ENCODE measurements around the gene KAZN. TPM values are rescaled to one million over a fixed set of nuclear protein-coding genes. Genes with fewer than 3 reads are reported as not detected.

Gene KAZN
- total and polyA plus RNA-seq, 2 donors from 2014 or later = 17.4 to 60.8 TPM

DNA sequence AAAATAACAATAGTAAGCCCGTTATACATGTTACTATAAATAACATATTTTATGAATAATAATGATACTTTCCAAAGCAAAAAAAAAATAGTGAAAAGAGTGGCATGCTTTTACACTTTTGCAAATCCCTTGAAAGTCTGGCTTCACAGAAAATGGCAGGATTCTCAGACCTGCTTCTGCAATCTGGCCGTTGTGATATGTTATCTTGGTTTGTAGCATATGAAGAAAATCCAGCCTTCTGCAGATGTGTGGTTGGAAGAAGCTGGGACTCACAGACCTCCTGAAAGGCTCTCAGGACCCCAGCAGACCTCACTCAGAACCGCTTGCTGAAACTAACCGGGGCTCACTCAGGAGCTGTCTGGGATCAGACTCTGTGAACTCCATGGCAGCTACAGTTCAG, 299.1 kb downstream of the KAZN start:
- Histone ChIP-seq H3K27ac (ENCODE audit: low read depth in 2 of 2, low read length in 2 of 2) (no peak overlapping the region), H3K36me3 (ENCODE audit: control insufficient read depth in 2 of 3, insufficient read depth in 3 of 3, low read length in 3 of 3) (no peaks in the 10 kb centered on the region), H3K4me1 (ENCODE audit: control insufficient read depth in 2 of 3, insufficient read depth in 2 of 3, low read depth in 1 of 3, low read length in 3 of 3) (peaks cover 0 to 8% (median 0%) of the 10 kb centered on the region in 3 donors), H3K27me3 (ENCODE audit: control insufficient read depth, insufficient read depth, low read length) (no peaks in the 10 kb centered on the region), H3K9me3 (ENCODE audit: control insufficient read depth in 2 of 3, insufficient read depth in 1 of 3, low read length in 3 of 3) (no peaks in the 10 kb centered on the region), H3K9ac (ENCODE audit: low read length in 3 of 3) (no peak overlapping the region), H3K4me3 (ENCODE audit: low read length in 3 of 3) (no peak overlapping the region)
- intact Hi-C loops (cut with DNase I) = no loop called here
- FAIRE-seq = no peak
- no peak for DNase-seq
- TF ChIP-seq, protein P1, sequence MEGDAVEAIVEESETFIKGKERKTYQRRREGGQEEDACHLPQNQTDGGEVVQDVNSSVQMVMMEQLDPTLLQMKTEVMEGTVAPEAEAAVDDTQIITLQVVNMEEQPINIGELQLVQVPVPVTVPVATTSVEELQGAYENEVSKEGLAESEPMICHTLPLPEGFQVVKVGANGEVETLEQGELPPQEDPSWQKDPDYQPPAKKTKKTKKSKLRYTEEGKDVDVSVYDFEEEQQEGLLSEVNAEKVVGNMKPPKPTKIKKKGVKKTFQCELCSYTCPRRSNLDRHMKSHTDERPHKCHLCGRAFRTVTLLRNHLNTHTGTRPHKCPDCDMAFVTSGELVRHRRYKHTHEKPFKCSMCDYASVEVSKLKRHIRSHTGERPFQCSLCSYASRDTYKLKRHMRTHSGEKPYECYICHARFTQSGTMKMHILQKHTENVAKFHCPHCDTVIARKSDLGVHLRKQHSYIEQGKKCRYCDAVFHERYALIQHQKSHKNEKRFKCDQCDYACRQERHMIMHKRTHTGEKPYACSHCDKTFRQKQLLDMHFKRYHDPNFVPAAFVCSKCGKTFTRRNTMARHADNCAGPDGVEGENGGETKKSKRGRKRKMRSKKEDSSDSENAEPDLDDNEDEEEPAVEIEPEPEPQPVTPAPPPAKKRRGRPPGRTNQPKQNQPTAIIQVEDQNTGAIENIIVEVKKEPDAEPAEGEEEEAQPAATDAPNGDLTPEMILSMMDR (IDR thresholded peaks at IDR 0.05; ENCODE audit: borderline replicate concordance, extremely low read depth, insufficient read depth) = no peak

- intact Hi-C loops (cut with DNase I) = no loop called here
- no peaks in the 10 kb centered on the region for H3K36me3 ChIP-seq (ENCODE audit: control insufficient read depth in 2 of 3, insufficient read depth in 3 of 3, low read length in 3 of 3)
- FAIRE-seq (no peak), DNase-seq (no peak)
- H3K27ac ChIP-seq (ENCODE audit: low read depth in 2 of 2, low read length in 2 of 2) = no peak overlapping the region
- H3K4me3 ChIP-seq (ENCODE audit: low read length in 3 of 3) = no peak overlapping the region
- no peaks in the 10 kb centered on the region for H3K9me3 ChIP-seq (ENCODE audit: control insufficient read depth in 2 of 3, insufficient read depth in 1 of 3, low read length in 3 of 3)
- TF ChIP-seq, protein P1 (IDR thresholded peaks at IDR 0.05; ENCODE audit: borderline replicate concordance, extremely low read depth, insufficient read depth) = no peak
- no peak overlapping the region for H3K9ac ChIP-seq (ENCODE audit: low read length in 3 of 3)
- no peaks in the 10 kb centered on the region for H3K27me3 ChIP-seq (ENCODE audit: control insufficient read depth, insufficient read depth, low read length)
- peaks cover 0 to 8% (median 0%) of the 10 kb centered on the region in 3 donors for H3K4me1 ChIP-seq (ENCODE audit: control insufficient read depth in 2 of 3, insufficient read depth in 2 of 3, low read depth in 1 of 3, low read length in 3 of 3)
These were observed 299.6 kb downstream of the KAZN start for GRCh38 chr1:14897997-14898645.

- Histone ChIP-seq H3K36me3 (ENCODE audit: control insufficient read depth in 2 of 3, insufficient read depth in 3 of 3, low read length in 3 of 3) (no peaks in the 10 kb centered on the region), H3K4me1 (ENCODE audit: control insufficient read depth in 2 of 3, insufficient read depth in 2 of 3, low read depth in 1 of 3, low read length in 3 of 3) (peaks cover 0 to 8% (median 0%) of the 10 kb centered on the region in 3 donors), H3K9ac (ENCODE audit: low read length in 3 of 3) (no peak overlapping the region), H3K27ac (ENCODE audit: low read depth in 2 of 2, low read length in 2 of 2) (no peak overlapping the region), H3K27me3 (ENCODE audit: control insufficient read depth, insufficient read depth, low read length) (no peaks in the 10 kb centered on the region), H3K4me3 (ENCODE audit: low read length in 3 of 3) (no peak overlapping the region), H3K9me3 (ENCODE audit: control insufficient read depth in 2 of 3, insufficient read depth in 1 of 3, low read length in 3 of 3) (no peaks in the 10 kb centered on the region)
- no peak for DNase-seq
- TF ChIP-seq, protein P1 (IDR thresholded peaks at IDR 0.05; ENCODE audit: borderline replicate concordance, extremely low read depth, insufficient read depth) = no peak
- intact Hi-C loops (cut with DNase I) = no loop called here
- no peak for FAIRE-seq
These were observed 301.2 kb downstream of the KAZN start for GRCh38 chr1:14899686-14900085.

Measured in kidney (tissue), 14 donors.